ENCODE data around the gene PLCL1.

DNA sequence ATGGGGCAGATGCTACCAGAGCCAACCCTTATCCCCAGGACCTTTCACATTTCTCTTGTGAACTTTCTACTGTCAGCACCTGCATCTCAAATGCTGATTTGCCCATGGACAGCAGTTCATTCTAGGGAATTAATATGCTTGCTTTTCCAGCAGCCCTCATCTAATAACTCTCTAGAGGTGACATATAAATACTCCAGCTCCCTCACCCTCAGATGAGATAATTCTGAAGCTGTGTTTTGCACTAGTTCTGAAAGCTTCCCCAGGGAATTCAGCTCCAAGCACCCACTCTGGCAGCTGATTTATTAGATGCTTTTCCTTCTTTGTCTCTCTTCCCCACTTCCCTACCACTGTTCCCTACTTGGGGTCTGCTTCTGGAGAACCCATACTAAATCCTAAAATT lies 62.1 kb downstream of the PLCL1 start:
- TF ChIP-seq, protein P1, sequence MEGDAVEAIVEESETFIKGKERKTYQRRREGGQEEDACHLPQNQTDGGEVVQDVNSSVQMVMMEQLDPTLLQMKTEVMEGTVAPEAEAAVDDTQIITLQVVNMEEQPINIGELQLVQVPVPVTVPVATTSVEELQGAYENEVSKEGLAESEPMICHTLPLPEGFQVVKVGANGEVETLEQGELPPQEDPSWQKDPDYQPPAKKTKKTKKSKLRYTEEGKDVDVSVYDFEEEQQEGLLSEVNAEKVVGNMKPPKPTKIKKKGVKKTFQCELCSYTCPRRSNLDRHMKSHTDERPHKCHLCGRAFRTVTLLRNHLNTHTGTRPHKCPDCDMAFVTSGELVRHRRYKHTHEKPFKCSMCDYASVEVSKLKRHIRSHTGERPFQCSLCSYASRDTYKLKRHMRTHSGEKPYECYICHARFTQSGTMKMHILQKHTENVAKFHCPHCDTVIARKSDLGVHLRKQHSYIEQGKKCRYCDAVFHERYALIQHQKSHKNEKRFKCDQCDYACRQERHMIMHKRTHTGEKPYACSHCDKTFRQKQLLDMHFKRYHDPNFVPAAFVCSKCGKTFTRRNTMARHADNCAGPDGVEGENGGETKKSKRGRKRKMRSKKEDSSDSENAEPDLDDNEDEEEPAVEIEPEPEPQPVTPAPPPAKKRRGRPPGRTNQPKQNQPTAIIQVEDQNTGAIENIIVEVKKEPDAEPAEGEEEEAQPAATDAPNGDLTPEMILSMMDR (IDR thresholded peaks at IDR 0.05; ENCODE audit: low read length): no peak
- no peak for TF ChIP-seq EZH2 (IDR thresholded peaks at IDR 0.05; ENCODE audit: borderline replicate concordance, low read length)
